Fibroblast of skin of left biceps (primary cell): ENCODE data around the gene SEC22C.

ENCODE experiments used
- DNase-seq, 2 experiments: peaks; one replicate each; pipeline ENCODE4 v3.0.0-alpha.2; 2013; ENCODE audit warnings: low read depth in 2 of 2

The SEC22C gene

GRCh38 chr3:42498034-42498433 is 83.7 kb downstream of the SEC22C start:
- DNase-seq, result no peak
